WTC11 (cell line): Measurements from ENCODE around the gene U2AF2.

Source experiments
- ELF4 ChIP-seq: sonication (generic); formaldehyde crosslinking; IDR thresholded peaks from 2 replicates; pipeline ENCODE4 v1.8.1; 2022; ENCODE audit warnings: low read depth, mild to moderate bottlenecking, moderate library complexity, missing genetic modification reagents
- ESRRA ChIP-seq: sonication (generic); formaldehyde crosslinking; IDR thresholded peaks from 2 replicates; pipeline ENCODE4 v1.8.1; 2022; ENCODE audit warnings: mild to moderate bottlenecking, missing genetic modification reagents, borderline replicate concordance
- FOXK1 ChIP-seq: sonication (generic); formaldehyde crosslinking; IDR thresholded peaks from 2 replicates; pipeline ENCODE4 v1.8.0; 2022; ENCODE audit warnings: mild to moderate bottlenecking, moderate library complexity, missing genetic modification reagents
- KAT7 ChIP-seq: sonication (generic); formaldehyde crosslinking; IDR thresholded peaks from 2 replicates; pipeline ENCODE4 v1.8.1; 2023; ENCODE audit warnings: missing genetic modification reagents, mild to moderate bottlenecking, borderline replicate concordance
- MAX ChIP-seq: sonication (generic); formaldehyde crosslinking; IDR thresholded peaks from 2 replicates; pipeline ENCODE4 v1.8.0; 2022; ENCODE audit warnings: mild to moderate bottlenecking, missing genetic modification reagents
- MXD4 ChIP-seq: fragments of 250-450 bp; sonication (Bioruptor Pico); IDR thresholded peaks from 2 replicates; pipeline ENCODE4 v1.8.0; 2021; ENCODE audit warnings: mild to moderate bottlenecking, moderate library complexity, borderline replicate concordance
- NFE2L1 ChIP-seq: sonication (generic); formaldehyde crosslinking; IDR thresholded peaks from 2 replicates; pipeline ENCODE4 v1.8.1; 2023; ENCODE audit warnings: missing genetic modification reagents
- NR1H2 ChIP-seq: sonication (generic); formaldehyde crosslinking; IDR thresholded peaks from 2 replicates; pipeline ENCODE4 v1.9.0; 2021; ENCODE audit warnings: mild to moderate bottlenecking, moderate library complexity, missing genetic modification reagents
- ZNF317 ChIP-seq: sonication (generic); formaldehyde crosslinking; IDR thresholded peaks from 2 replicates; pipeline ENCODE4 v1.8.1; 2023; ENCODE audit warnings: low read depth, mild to moderate bottlenecking, moderate library complexity, missing genetic modification reagents, borderline replicate concordance
- TF ChIP-seq, protein P1 (sequence below): fragments of 200-600 bp; IDR thresholded peaks from 2 replicates; pipeline ENCODE4 v1.8.0; 2022; ENCODE audit warnings: antibody characterized with exemption
- TF ChIP-seq, protein P2 (sequence below): sonication (generic); formaldehyde crosslinking; IDR thresholded peaks from 2 replicates; pipeline ENCODE4 v1.8.1; 2023; ENCODE audit warnings: mild to moderate bottlenecking, missing genetic modification reagents, moderate library complexity
- TF ChIP-seq, protein P3 (sequence below): sonication (generic); formaldehyde crosslinking; IDR thresholded peaks from 2 replicates; pipeline ENCODE4 v1.8.1; 2023; ENCODE audit warnings: mild to moderate bottlenecking, moderate library complexity, missing genetic modification reagents
- TF ChIP-seq, protein P4 (sequence below): sonication (generic); formaldehyde crosslinking; IDR thresholded peaks from 2 replicates; pipeline ENCODE4 v1.8.1; 2023; ENCODE audit warnings: mild to moderate bottlenecking, missing genetic modification reagents

DNA sequence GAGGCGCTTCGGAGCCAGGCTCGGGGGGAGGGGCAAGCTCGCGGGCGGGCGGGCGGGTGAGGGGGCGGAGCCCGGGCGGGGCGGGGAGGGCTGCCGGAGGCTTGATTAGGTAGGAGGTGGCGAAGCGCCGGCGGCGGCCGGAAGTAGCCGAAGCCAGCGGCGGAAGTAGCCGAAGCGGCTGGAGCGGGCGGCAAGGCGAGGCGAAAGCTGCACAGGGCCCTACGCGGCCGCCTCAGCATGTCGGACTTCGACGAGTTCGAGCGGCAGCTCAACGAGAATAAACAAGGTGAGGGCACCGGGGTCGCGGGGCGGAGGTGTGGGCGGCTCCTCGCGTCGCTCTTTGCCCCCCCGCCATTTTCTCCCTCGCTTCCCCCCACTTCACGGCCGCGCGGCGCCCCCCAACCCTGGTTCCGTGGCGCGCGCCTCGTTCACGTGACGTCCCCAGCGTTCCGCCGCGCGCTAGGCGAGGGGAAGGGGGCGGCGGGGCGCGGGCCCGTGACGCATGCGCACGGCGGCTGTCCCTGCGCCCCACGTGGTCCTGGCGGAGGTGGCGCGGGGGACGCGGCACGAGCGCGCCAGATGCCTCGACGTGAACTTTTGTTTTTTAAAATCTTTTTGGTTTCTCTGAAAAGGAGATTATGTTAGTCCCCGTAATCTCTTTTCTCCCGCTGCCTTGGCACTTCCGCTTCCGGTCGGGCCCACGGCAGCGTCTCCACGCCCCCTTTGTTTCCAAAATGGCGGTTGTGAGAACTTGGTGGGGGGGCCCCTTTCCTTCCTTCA, at the start of gene U2AF2:
- TF ChIP-seq, protein P1, sequence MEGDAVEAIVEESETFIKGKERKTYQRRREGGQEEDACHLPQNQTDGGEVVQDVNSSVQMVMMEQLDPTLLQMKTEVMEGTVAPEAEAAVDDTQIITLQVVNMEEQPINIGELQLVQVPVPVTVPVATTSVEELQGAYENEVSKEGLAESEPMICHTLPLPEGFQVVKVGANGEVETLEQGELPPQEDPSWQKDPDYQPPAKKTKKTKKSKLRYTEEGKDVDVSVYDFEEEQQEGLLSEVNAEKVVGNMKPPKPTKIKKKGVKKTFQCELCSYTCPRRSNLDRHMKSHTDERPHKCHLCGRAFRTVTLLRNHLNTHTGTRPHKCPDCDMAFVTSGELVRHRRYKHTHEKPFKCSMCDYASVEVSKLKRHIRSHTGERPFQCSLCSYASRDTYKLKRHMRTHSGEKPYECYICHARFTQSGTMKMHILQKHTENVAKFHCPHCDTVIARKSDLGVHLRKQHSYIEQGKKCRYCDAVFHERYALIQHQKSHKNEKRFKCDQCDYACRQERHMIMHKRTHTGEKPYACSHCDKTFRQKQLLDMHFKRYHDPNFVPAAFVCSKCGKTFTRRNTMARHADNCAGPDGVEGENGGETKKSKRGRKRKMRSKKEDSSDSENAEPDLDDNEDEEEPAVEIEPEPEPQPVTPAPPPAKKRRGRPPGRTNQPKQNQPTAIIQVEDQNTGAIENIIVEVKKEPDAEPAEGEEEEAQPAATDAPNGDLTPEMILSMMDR = no peak
- TF ChIP-seq FOXK1 (CRISPR knock-in tag) = no peak; the same call in 1 of the 2 replicates
- TF ChIP-seq, protein P2, sequence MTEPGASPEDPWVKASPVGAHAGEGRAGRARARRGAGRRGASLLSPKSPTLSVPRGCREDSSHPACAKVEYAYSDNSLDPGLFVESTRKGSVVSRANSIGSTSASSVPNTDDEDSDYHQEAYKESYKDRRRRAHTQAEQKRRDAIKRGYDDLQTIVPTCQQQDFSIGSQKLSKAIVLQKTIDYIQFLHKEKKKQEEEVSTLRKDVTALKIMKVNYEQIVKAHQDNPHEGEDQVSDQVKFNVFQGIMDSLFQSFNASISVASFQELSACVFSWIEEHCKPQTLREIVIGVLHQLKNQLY = no peak
- peak; percentile 45 for TF ChIP-seq MAX (CRISPR knock-in tag)
- no peak for TF ChIP-seq MXD4
- TF ChIP-seq NR1H2 (CRISPR knock-in tag) = no peak
- TF ChIP-seq NFE2L1 (CRISPR knock-in tag) = no peak
- TF ChIP-seq ZNF317 (CRISPR knock-in tag) = 0 out of 2 replicates have a peak, but pooled peaks have one; percentile 17
- TF ChIP-seq, protein P3, sequence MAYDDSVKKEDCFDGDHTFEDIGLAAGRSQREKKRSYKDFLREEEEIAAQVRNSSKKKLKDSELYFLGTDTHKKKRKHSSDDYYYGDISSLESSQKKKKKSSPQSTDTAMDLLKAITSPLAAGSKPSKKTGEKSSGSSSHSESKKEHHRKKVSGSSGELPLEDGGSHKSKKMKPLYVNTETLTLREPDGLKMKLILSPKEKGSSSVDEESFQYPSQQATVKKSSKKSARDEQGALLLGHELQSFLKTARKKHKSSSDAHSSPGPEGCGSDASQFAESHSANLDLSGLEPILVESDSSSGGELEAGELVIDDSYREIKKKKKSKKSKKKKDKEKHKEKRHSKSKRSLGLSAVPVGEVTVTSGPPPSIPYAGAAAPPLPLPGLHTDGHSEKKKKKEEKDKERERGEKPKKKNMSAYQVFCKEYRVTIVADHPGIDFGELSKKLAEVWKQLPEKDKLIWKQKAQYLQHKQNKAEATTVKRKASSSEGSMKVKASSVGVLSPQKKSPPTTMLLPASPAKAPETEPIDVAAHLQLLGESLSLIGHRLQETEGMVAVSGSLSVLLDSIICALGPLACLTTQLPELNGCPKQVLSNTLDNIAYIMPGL (CRISPR knock-in tag) = peak; percentile 82; the same call in 1 of the 2 replicates
- peak; percentile 39; the same call in 1 of the 2 replicates for TF ChIP-seq KAT7 (CRISPR knock-in tag)
- TF ChIP-seq, protein P4, sequence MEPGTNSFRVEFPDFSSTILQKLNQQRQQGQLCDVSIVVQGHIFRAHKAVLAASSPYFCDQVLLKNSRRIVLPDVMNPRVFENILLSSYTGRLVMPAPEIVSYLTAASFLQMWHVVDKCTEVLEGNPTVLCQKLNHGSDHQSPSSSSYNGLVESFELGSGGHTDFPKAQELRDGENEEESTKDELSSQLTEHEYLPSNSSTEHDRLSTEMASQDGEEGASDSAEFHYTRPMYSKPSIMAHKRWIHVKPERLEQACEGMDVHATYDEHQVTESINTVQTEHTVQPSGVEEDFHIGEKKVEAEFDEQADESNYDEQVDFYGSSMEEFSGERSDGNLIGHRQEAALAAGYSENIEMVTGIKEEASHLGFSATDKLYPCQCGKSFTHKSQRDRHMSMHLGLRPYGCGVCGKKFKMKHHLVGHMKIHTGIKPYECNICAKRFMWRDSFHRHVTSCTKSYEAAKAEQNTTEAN = no peak
- 0 out of 2 replicates have a peak, but pooled peaks have one; percentile 42 for TF ChIP-seq ELF4 (CRISPR knock-in tag)
- TF ChIP-seq ESRRA = no peak; the same call in 1 of the 2 replicates
